GM18511 (cell line): ENCODE results near the gene DCAF4.
"Not testable (repeated sequence)": the region's sequence is repeated elsewhere in the genome, so short reads cannot be mapped to it uniquely, and the experiment has no call there.

ENCODE experiments used
- ATAC-seq: cut with Tn5 transposase; IDR thresholded peaks from one replicate; pipeline ENCODE4 v1.9.1; 2021; ENCODE audit warnings: mild to moderate bottlenecking, moderate library complexity; ENCODE audit not compliant: unreplicated experiment

Gene DCAF4

GRCh38 chr14:72929316-72930080 lies 3.2 kb downstream of the DCAF4 start:
- ATAC-seq, result no peak

DNA sequence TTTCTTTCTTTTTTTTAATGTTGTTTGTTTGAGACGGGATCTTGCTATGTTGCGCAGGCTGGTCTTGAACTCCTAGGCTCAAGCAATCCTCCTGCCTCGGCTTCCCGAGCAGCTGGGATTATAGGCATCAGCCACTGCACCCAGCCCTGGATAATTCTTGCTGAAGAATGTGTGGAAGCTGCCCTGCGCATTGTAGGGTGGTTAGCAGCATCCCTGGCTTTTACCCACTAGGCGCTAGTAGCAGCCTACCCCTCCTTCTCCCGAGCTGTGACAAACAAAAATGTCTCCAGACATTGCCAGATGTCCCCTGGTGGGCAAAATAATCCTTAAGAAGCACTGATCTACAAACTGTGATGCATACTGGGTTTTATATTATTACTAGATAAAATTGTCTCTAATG lies 6.6 kb downstream of the DCAF4 start:
- ATAC-seq, result no peak

DNA sequence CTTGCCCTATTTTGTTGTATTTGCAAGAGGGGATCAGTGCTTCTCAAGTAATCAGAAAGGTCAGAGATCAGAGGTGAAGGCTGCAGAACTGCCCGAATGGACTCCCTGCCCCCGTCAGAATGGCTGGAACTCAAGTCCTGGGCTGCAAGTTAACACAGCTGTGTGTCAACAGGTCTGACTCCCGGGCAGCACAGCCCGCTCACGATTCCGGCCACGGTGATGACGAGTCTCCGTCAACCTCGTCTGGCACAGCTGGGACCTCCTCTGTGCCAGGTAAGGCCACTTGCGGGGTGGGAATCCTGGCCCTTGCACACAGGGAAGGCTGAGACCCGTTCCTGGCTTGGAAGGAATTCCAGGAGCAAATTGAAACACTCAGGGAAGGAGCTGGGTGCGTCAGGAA lies 13.4 kb downstream of the DCAF4 start:
- ATAC-seq, result no peak

DNA sequence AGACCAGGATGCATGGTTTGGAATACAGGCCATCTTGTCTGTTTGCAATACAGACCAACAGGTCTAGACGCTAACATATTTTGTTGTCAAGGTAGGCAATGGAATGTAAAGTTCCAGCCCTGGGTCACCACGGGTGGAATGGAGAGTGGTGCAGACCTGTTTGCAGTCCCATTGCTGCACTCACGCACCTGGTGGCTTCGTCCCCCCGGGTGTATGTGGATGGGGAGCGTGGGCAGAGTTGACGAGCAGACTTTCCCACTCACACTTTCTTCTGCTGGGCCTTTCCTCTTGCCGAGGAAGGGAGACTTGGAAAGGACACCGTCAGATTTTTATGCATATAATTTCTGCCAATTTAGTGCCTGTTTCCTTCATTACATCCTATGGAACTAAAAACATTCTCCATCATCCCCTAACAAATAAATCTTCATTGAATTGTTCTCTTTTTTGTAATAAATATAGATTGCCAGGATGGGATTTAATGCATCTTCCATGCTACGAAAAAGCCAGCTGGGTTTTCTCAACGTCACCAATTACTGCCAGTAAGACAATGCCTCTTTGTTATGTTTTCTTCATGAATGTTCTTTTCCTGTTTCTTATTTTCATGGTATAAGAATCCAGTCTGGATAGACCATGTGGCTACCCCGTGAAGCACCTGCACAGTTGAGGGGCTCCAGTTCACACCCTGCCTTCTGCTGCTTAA lies 15.2 kb downstream of the DCAF4 start:
- ATAC-seq, result no peak

GRCh38 chr14:72942934-72943333 lies 16.7 kb downstream of the DCAF4 start:
- ATAC-seq, result no peak

GRCh38 chr14:72943876-72944430 lies 17.7 kb downstream of the DCAF4 start:
- ATAC-seq, result no peak

DNA sequence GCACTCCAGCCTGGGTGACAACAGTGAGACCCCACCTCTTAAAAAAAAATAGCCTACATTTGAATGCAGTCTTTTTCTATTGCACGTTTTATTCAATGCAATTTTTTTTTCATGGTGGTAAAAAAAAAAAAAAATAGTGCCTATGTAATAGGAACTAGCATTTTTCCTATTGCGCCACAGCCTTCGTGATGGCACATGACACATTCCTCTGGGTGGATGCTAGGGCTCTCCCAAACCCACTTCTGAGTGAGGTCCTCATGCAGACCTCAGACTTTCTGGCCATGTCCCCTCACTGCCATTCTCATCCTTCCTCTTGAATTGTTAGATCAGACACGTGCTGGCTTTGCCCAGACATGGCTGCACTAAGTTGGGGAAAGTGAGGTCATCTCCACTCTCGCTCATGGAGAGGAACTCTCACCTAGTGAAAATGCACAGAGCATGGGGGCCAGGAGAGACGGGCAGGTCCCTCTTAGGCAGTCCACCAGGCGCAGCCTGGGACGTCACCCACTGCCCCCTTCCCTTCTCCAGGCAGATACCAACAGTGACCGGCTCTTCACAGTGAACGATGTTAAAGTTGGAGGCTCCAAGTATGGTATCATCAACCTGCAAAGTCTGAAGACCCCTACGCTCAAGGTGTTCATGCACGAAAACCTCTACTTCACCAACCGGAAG lies 19.2 kb downstream of the DCAF4 start:
- ATAC-seq, result no peak

- no peak for ATAC-seq
These were observed 20.2 kb downstream of the DCAF4 start for GRCh38 chr14:72946491-72946890.

GRCh38 chr14:72947366-72948160 lies 21.3 kb downstream of the DCAF4 start:
- ATAC-seq, result no peak

DNA sequence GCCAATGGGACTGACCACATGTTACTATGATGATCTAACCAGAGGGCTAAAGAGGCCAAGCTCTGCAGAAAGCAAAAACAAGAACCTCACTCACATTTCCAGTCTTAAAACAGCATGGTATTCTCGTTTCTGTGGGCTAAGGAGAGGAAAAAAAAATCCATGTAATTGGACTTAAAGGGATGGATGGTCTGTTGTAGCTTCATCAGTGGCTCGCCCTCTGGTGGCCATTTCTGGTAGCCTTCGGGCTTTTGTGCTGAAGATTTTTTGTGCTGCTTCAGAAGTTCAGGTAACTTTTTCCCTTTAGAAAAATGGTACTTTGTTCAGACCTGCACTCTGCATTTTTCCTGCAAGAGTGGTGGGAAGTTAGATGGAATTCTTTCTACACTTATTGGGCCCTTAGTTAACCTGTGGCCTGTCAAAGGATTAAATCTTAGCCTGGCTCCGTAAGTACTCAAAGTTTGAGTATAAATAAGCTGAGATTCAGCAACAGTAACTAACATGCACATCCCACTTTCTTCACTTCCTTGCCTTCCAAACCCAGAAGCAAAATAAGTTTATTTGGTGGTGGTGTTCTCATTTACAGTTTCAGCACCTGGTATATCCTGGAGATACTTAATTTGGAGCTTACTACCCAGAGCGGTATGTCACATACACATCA lies 22.3 kb downstream of the DCAF4 start:
- ATAC-seq, result no peak

GRCh38 chr14:72952171-72952570 lies 25.9 kb downstream of the DCAF4 start:
- no peak for ATAC-seq

DNA sequence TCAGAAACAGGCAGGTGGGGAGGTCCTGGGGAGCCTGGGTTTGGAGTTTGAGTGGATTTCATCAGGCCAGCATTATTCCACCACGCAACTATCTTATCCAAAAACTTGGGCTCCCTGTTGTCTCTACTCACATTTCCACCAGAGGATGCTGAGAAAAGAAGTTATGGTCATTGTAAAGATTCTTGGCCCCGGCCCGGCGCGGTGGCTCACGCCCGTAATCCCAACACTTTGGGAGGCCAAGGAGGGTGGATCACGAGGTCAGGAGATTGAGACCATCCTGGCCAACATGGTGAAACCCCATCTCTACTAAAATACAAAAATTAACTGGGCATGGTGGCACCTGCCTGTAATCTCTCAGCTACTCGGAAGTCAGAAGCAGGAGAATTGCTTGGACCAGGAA lies 30.5 kb downstream of the DCAF4 start:
- ATAC-seq, result not testable (repeated sequence)

DNA sequence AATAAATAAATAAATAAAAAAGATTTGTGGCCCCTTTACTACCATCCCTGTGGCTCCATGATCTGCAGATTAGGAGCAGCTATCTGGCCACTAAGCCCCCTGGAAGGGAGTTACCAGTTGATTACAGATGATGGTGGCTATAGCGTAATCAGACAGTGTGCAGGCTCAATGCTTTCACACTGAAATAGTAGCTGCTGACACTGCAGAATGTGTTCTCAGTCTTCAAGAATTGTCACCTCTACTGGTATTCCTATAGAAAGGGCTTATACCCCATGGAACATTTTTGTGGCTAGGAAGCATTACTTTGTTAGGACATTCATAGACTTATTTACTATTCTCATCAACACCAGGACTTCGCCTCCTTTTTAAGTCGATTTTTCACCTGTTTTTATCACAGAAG lies 30.9 kb downstream of the DCAF4 start:
- no peak for ATAC-seq

GRCh38 chr14:72958548-72958947 lies 32.3 kb downstream of the DCAF4 start:
- no peak for ATAC-seq

- not testable (repeated sequence) for ATAC-seq
These were observed 34.8 kb downstream of the DCAF4 start for GRCh38 chr14:72961016-72961415.

DNA sequence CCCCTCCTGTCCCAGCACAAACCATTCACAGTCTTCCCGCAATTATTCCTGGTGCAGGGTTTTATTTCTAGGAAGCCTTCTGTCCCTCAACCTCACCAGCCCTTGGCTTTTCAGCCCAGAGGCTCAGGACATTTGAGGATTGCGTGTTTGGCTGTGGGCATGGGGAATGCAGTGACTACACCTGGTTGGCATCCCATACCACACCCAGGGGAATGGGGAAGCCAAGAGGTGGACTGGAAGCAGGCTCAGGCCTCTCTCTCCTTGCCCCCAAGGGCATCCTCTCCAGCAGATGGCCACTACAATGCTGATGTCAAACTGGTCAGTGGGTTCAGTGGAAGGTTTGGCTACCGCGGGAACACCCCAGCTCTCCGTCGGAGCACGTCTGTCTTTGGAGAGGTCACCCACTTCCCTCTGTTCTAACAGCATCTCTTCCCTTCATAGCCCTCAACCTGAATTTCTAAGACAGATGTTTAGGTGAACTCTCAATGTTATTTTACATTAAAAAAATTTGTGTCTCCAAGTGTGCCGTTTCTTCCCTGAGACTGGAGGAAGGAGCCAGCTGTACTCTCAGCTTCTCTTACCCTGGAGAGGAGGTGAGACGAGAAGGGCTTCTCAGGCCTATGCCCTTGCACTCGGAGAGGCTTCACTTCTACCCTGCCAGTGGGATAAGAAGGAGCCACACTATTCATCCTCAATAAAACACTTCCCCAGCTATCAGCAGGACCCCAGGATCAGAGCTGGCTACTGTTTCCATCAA lies 35.5 kb downstream of the DCAF4 start:
- ATAC-seq, result no peak

DNA sequence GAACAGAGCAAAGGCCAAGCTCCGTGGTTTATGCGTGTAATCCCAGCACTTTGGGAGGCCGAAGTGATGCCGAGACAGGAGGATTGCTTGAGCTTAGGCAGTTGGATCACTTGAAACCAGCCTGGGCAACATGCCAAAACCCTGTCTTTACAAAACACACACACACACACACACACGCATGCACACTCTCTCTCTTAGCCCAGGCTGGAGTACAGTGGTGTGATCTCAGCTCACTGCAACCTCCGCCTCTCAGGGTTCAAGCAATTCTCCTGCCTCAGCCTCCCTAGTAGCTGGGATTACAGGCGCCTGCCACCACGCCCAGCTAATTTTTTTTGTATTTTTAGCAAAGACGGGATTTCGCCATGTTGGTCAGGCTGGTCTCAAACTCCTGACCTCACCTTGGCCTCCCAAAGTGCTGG lies 36.1 kb downstream of the DCAF4 start:
- not testable (repeated sequence) for ATAC-seq

DNA sequence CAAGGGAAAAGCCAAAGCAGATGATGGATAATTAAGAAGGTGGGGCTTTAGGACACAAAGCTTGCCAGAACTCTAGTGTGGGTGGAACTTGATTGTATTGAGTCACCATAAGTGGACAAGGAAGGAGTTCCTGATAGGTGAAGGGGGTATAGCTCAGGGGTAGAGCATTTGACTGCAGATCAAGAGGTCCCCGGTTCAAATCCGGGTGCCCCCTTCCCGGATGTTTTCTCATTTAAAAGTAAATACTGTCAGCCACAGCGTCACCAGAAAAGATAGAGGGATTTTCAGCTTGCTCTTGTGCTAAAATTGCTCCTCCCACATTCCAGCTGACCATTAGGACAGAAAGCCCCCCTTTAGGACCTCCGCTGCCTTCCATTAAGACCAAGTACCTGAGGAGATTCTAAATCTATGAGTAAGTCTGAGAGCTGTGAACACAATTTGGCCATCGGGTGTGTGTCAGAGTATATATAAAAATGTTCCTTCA lies 36.6 kb downstream of the DCAF4 start:
- ATAC-seq, result no peak

- no peak for ATAC-seq
These were observed 39.0 kb downstream of the DCAF4 start for GRCh38 chr14:72965249-72965648.
